ENCODE results near the gene CLEC1A. TPM values are rescaled to one million over a fixed set of nuclear protein-coding genes. Genes with fewer than 3 reads are reported as not detected.

The CLEC1A gene
- total and polyA plus RNA-seq, 2 of the 13 experiments (the other 11 are each of a cell fraction or from before 2014, with no cell fraction given): not detected

GRCh38 chr12:10030446-10030845 lies 68.3 kb downstream of the CLEC1A start, which contains the start of gene CLEC9A:
CLEC9A (plus strand) TSS chr12:10030682; CDS start chr12:10052688, 22,006 bp downstream.
- Histone ChIP-seq H3K27me3 (ENCODE audit: control insufficient read depth in 1 of 2, insufficient read depth in 2 of 2, low read length in 2 of 2) (peaks cover 0 to 9% of the 10 kb centered on the region in 2 experiments; a peak in 2 of 5 replicates), H3K9ac (ENCODE audit: insufficient read depth, low read depth, low read length) (no peak within 1 kb of the TSS), H3K4me3 (replicated peaks in 1 of 3; ENCODE audit: insufficient read depth in 1 of 3, low read depth in 2 of 3, low read length in 3 of 3) (no peak within 1 kb of the TSS), H4K20me1 (ENCODE audit: insufficient read depth, low read length) (no peaks in the 10 kb centered on the region), H3K36me3 (replicated peaks in 1 of 2; ENCODE audit: control insufficient read depth in 1 of 2, insufficient read depth in 2 of 2, low read length in 2 of 2) (no peaks in the 10 kb centered on the region), H3K27ac (ENCODE audit: extremely low read length, insufficient read depth, low read length) (no peak within 1 kb of the TSS), H3K4me2 (ENCODE audit: low read depth, low read length) (no peak within 1 kb of the TSS), H3K4me1 (ENCODE audit: insufficient read depth, low read length) (no peaks in the 10 kb centered on the region), H2AFZ (ENCODE audit: low read length) (no peak within 1 kb of the TSS), H3K9me3 (ENCODE audit: low read length) (no peaks in the 10 kb centered on the region), H3K79me2 (ENCODE audit: insufficient read depth, low read length) (no peaks in the 10 kb centered on the region)
- BruUV-seq (replicated peaks): no TSS peak
- intact Hi-C loops (cut with micrococcal nuclease; ENCODE audit: unreplicated experiment): no loop called here
- ATAC-seq (no peak), DNase-seq (ENCODE audit: low spot score) (no peak), FAIRE-seq (no peak)
- TF ChIP-seq ZNF30 (CRISPR knock-in tag; IDR thresholded peaks at IDR 0.05): no peak
- TF ChIP-seq HNRNPUL1 (IDR thresholded peaks at IDR 0.05; ENCODE audit: low read depth, low read length): no peak
- TF ChIP-seq GFI1 (CRISPR knock-in tag; IDR thresholded peaks at IDR 0.05; ENCODE audit: borderline replicate concordance): no peak
- TF ChIP-seq ZNF550 (CRISPR knock-in tag; IDR thresholded peaks at IDR 0.05; ENCODE audit: borderline replicate concordance): no peak
- TF ChIP-seq MTF1 (CRISPR knock-in tag; IDR thresholded peaks at IDR 0.05): no peak
- no peak for TF ChIP-seq ZUFSP (CRISPR knock-in tag; IDR thresholded peaks at IDR 0.05; ENCODE audit: borderline replicate concordance)
- no peak for TF ChIP-seq SRY (CRISPR knock-in tag; IDR thresholded peaks at IDR 0.05)
- TF ChIP-seq, protein P1, sequence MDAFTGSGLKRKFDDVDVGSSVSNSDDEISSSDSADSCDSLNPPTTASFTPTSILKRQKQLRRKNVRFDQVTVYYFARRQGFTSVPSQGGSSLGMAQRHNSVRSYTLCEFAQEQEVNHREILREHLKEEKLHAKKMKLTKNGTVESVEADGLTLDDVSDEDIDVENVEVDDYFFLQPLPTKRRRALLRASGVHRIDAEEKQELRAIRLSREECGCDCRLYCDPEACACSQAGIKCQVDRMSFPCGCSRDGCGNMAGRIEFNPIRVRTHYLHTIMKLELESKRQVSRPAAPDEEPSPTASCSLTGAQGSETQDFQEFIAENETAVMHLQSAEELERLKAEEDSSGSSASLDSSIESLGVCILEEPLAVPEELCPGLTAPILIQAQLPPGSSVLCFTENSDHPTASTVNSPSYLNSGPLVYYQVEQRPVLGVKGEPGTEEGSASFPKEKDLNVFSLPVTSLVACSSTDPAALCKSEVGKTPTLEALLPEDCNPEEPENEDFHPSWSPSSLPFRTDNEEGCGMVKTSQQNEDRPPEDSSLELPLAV (CRISPR knock-in tag; conservative IDR thresholded peaks at IDR 0.05; ENCODE audit: low read depth): no peak
- TF ChIP-seq ZBTB26 (CRISPR knock-in tag; IDR thresholded peaks at IDR 0.05; ENCODE audit: borderline replicate concordance): no peak
- TF ChIP-seq MAFG (CRISPR knock-in tag; IDR thresholded peaks at IDR 0.05): no peak
- no peak for TF ChIP-seq ZNF230 (CRISPR knock-in tag; IDR thresholded peaks at IDR 0.05)
- POLR2A ChIA-PET: no interaction called here
- in situ Hi-C loops (cut with HindIII; ENCODE audit: extremely low pct_ligation_motif_present, low pct_unique_long_range_greater_than_20kb): no loop called here
- WGBS (ENCODE audit: low lambda C conversion rate): 61% methylated on average over 7 of the region's 14 CpGs
- CTCF ChIA-PET (ENCODE audit: low intra/inter-chr PET ratio, low total read pairs): no interaction called here
